ENCODE data around the gene TGFBR3. TPM values are rescaled to one million over a fixed set of nuclear protein-coding genes. Genes with fewer than 3 reads are reported as not detected.

The TGFBR3 gene
- total and polyA plus RNA-seq, 4 experiments from 2014 or later: 34.5 to 47.3 (median 42.3) TPM

GRCh38 chr1:91770667-91771268 lies 115.2 kb downstream of the TGFBR3 start:
- no peak overlapping the region for H3K27ac ChIP-seq (ENCODE audit: low read depth, low read length)

DNA sequence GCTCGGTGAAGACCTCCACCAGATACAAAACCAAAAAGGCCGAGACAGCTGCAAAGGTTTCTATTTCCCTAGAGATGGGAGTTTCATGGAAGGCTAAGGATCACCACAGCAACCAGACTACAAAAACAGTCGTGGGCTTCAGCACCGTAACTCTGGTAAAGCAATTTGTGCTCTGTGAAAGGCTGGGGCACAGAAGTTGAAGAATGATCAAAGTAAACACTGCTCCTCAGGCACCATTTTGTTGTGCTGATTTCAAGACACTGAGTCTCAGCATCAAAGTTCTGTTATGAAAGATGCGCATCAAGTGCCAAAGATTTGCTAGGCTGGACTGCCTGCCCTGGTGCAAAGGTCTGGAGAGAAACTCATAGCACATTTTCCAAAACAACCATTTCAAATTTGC lies 116.2 kb downstream of the TGFBR3 start:
- Mint-ChIP-seq H3K4me3 (no peak overlapping the region), H3K27ac (peak overlapping the region in 2 of 7 donors; percentile 1 to 17), H3K4me1 (peaks cover 10 to 20% (median 14%) of the 10 kb centered on the region in 4 donors), H3K9me3 (no peaks in the 10 kb centered on the region), H3K27me3 (no peaks in the 10 kb centered on the region), H3K36me3 (peaks cover 26 to 36% of the 10 kb centered on the region in 2 donors)
- no peak for DNase-seq
- no peaks in the 10 kb centered on the region for H3K36me3 ChIP-seq (ENCODE audit: insufficient read depth, low read length)
- ChIA-PET CTCF (ENCODE audit: partially characterized antibody) (no interaction called here), POLR2A (ENCODE audit: partially characterized antibody) (no interaction called here)
- no peak overlapping the region for H3K4me3 ChIP-seq (ENCODE audit: low read length in 2 of 2)
- intact Hi-C loops (cut with micrococcal nuclease): no loop called here
- no peaks in the 10 kb centered on the region for H3K4me1 ChIP-seq (ENCODE audit: insufficient read depth, low read length)
- no peak overlapping the region for H3K27ac ChIP-seq (ENCODE audit: low read depth, low read length)
- no peaks in the 10 kb centered on the region for H3K9me3 ChIP-seq (ENCODE audit: control insufficient read depth in 1 of 2, low read length in 2 of 2)
- no peaks in the 10 kb centered on the region for H3K27me3 ChIP-seq (ENCODE audit: insufficient read depth, low read length)

More at GRCh38 chr1:91770667-91771268, 115.2 kb downstream of the TGFBR3 start:
- Mint-ChIP-seq H3K9me3 (peaks cover 0 to 3% (median 0%) of the 10 kb centered on the region in 8 donors), H3K4me3 (no peak overlapping the region), H3K27me3 (no peaks in the 10 kb centered on the region), H3K27ac (no peak overlapping the region), H3K36me3 (peaks cover 24 to 33% of the 10 kb centered on the region in 2 donors), H3K4me1 (peaks cover 11 to 28% (median 18%) of the 10 kb centered on the region in 4 donors)
- POLR2A ChIA-PET (ENCODE audit: partially characterized antibody): no interaction called here
- Histone ChIP-seq H3K4me1 (ENCODE audit: insufficient read depth, low read length) (no peaks in the 10 kb centered on the region), H3K36me3 (ENCODE audit: insufficient read depth, low read length) (no peaks in the 10 kb centered on the region), H3K27me3 (ENCODE audit: insufficient read depth, low read length) (no peaks in the 10 kb centered on the region), H3K9me3 (ENCODE audit: control insufficient read depth in 1 of 2, low read length in 2 of 2) (no peaks in the 10 kb centered on the region), H3K4me3 (ENCODE audit: low read length in 2 of 2) (no peak overlapping the region)
- no peak for DNase-seq
- intact Hi-C loops (cut with micrococcal nuclease): no loop called here
- CTCF ChIA-PET (ENCODE audit: partially characterized antibody): interaction anchor here (0.7 to 2.0 kb wide), 3 partner anchors 10 to 253 kb away, joined by 3 to 4 read pairs (median 4); no protein-coding TSS in a partner anchor

- Histone ChIP-seq H3K4me3 (ENCODE audit: low read length in 2 of 2) (no peak overlapping the region), H3K4me1 (ENCODE audit: insufficient read depth, low read length) (no peaks in the 10 kb centered on the region), H3K27ac (ENCODE audit: low read depth, low read length) (no peak overlapping the region), H3K27me3 (ENCODE audit: insufficient read depth, low read length) (no peaks in the 10 kb centered on the region), H3K9me3 (ENCODE audit: control insufficient read depth in 1 of 2, low read length in 2 of 2) (no peaks in the 10 kb centered on the region), H3K36me3 (ENCODE audit: insufficient read depth, low read length) (no peaks in the 10 kb centered on the region)
- Mint-ChIP-seq H3K4me3 (no peak overlapping the region), H3K4me1 (peaks cover 10 to 20% (median 14%) of the 10 kb centered on the region in 4 donors), H3K9me3 (no peaks in the 10 kb centered on the region), H3K27me3 (no peaks in the 10 kb centered on the region), H3K36me3 (peaks cover 30 to 40% of the 10 kb centered on the region in 2 donors), H3K27ac (peak overlapping the region in 3 of 7 donors; percentile 1 to 24 (median 17))
- no peak for DNase-seq
- ChIA-PET CTCF (ENCODE audit: partially characterized antibody) (no interaction called here), POLR2A (ENCODE audit: partially characterized antibody) (no interaction called here)
- intact Hi-C loops (cut with micrococcal nuclease): no loop called here
Observed at GRCh38 chr1:91768786-91769725, 116.9 kb downstream of the TGFBR3 start.

DNA sequence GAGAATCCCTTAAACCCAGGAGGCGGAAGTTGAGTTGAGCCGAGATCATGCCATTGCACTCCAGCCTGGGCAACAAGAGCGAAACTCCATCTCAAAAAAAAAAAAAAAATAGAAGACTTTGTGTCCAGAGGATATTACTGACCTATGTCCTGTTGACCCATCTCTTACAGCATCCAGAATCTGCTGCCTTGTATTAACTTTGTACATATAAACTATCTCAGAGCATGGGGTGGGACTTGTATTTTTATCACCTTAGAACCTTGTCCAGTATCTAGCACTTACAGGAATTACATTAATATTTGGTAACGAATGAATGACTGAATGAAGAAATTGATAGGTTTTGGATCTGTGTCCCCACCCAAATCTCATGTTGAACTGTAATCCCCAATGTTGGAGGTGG lies 117.8 kb downstream of the TGFBR3 start:
- Histone ChIP-seq H3K9me3 (ENCODE audit: control insufficient read depth in 1 of 2, low read length in 2 of 2) (no peaks in the 10 kb centered on the region), H3K4me3 (ENCODE audit: low read length in 2 of 2) (no peak overlapping the region), H3K27ac (ENCODE audit: low read depth, low read length) (no peak overlapping the region), H3K4me1 (ENCODE audit: insufficient read depth, low read length) (no peaks in the 10 kb centered on the region), H3K36me3 (ENCODE audit: insufficient read depth, low read length) (no peaks in the 10 kb centered on the region), H3K27me3 (ENCODE audit: insufficient read depth, low read length) (no peaks in the 10 kb centered on the region)
- Mint-ChIP-seq H3K27me3 (no peaks in the 10 kb centered on the region), H3K36me3 (peaks cover 32 to 38% of the 10 kb centered on the region in 2 donors), H3K9me3 (no peaks in the 10 kb centered on the region), H3K27ac (no peak overlapping the region), H3K4me3 (no peak overlapping the region), H3K4me1 (peaks cover 6 to 12% (median 9%) of the 10 kb centered on the region in 4 donors)
- ChIA-PET POLR2A (ENCODE audit: partially characterized antibody) (no interaction called here), CTCF (ENCODE audit: partially characterized antibody) (interaction anchor here (0.6 kb wide), 1 partner anchor 1361 kb away, joined by 4 read pairs; no protein-coding TSS in a partner anchor)
- no peak for DNase-seq
- intact Hi-C loops (cut with micrococcal nuclease): no loop called here

GRCh38 chr1:91766883-91767282 lies 119.1 kb downstream of the TGFBR3 start:
- H3K27ac Mint-ChIP-seq: peak overlapping the region in 1 of 7 donors; percentile 18
- intact Hi-C loops (cut with micrococcal nuclease): no loop called here
- CTCF ChIA-PET (ENCODE audit: partially characterized antibody): no interaction called here

DNA sequence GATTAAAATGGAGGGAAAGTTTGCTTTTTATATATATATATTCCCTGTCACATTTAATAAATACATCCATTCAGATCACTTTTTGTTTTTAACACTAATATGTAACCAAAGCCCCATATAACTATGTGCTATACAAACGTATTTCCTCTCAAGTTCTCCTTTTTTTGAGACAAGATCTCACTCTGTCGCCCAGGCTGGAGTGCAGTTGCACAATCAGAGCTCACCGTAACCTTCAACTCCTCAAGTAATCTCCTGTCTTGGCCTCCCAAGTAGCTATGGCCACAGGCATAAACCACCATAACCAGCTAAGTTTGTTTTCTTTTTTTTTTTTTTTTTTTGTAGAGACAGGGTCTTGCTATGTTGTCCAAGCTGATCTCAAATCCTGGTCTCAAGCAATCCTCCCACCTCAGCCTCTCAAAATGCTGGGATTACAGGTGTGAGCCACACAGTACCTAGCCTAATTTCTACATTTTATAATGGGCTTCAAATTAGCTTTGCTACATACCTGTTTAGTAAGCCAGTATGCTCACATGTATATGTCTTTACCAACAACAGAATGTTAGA lies 120.0 kb downstream of the TGFBR3 start:
- POLR2A ChIA-PET (ENCODE audit: partially characterized antibody): no interaction called here
- no peaks in the 10 kb centered on the region for H3K27me3 ChIP-seq (ENCODE audit: insufficient read depth, low read length)
- intact Hi-C loops (cut with micrococcal nuclease): no loop called here
- H3K4me3 ChIP-seq (ENCODE audit: low read length in 2 of 2): no peak overlapping the region
- no peaks in the 10 kb centered on the region for H3K4me1 ChIP-seq (ENCODE audit: insufficient read depth, low read length)
- Mint-ChIP-seq H3K36me3 (peaks cover 36 to 38% of the 10 kb centered on the region in 2 donors), H3K4me3 (no peak overlapping the region), H3K27me3 (no peaks in the 10 kb centered on the region), H3K9me3 (no peaks in the 10 kb centered on the region), H3K4me1 (peaks cover 6 to 19% (median 12%) of the 10 kb centered on the region in 4 donors), H3K27ac (no peak overlapping the region)
- no peaks in the 10 kb centered on the region for H3K36me3 ChIP-seq (ENCODE audit: insufficient read depth, low read length)
- DNase-seq: no peak
- CTCF ChIA-PET (ENCODE audit: partially characterized antibody): interaction anchor here (0.5 to 0.9 kb wide), 2 partner anchors 12 to 16 kb away, joined by 3 read pairs; no protein-coding TSS in a partner anchor
- H3K9me3 ChIP-seq (ENCODE audit: control insufficient read depth in 1 of 2, low read length in 2 of 2): no peaks in the 10 kb centered on the region
- no peak overlapping the region for H3K27ac ChIP-seq (ENCODE audit: low read depth, low read length)

More at GRCh38 chr1:91766883-91767282, 119.1 kb downstream of the TGFBR3 start:
- Histone ChIP-seq H3K27ac (ENCODE audit: low read depth, low read length) (no peak overlapping the region), H3K9me3 (ENCODE audit: control insufficient read depth in 1 of 2, low read length in 2 of 2) (no peaks in the 10 kb centered on the region), H3K27me3 (ENCODE audit: insufficient read depth, low read length) (no peaks in the 10 kb centered on the region), H3K4me3 (ENCODE audit: low read length in 2 of 2) (no peak overlapping the region), H3K36me3 (ENCODE audit: insufficient read depth, low read length) (no peaks in the 10 kb centered on the region), H3K4me1 (ENCODE audit: insufficient read depth, low read length) (no peaks in the 10 kb centered on the region)
- POLR2A ChIA-PET (ENCODE audit: partially characterized antibody): no interaction called here
- peaks cover 6 to 18% (median 10%) of the 10 kb centered on the region in 4 donors for H3K4me1 Mint-ChIP-seq
- no peak for DNase-seq
- H3K4me3 Mint-ChIP-seq: no peak overlapping the region
- H3K9me3 Mint-ChIP-seq: no peaks in the 10 kb centered on the region
- peaks cover 36 to 38% of the 10 kb centered on the region in 2 donors for H3K36me3 Mint-ChIP-seq
- H3K27me3 Mint-ChIP-seq: no peaks in the 10 kb centered on the region

DNA sequence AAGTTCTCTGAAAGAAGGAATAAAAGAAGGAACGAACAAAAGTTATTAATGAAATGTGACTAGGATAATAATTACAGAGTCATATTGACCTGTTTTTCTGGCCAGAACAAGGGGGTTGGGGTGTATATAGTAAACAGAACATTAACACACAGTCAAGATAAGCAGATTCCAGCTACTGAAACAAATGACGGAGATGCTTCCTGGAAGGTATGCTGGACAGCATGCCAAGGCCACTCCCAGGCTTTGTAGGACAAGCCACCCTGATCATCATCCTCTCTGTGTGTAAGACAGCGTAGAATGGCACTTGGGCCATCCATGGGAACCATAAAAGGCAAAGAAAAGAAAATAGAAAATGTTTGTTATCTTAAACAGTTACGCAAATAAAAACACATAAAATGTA lies 120.7 kb downstream of the TGFBR3 start:
- no peak overlapping the region for H3K4me3 Mint-ChIP-seq
- CTCF ChIA-PET (ENCODE audit: partially characterized antibody): no interaction called here
- H3K4me1 Mint-ChIP-seq: peaks cover 8 to 25% (median 14%) of the 10 kb centered on the region in 4 donors
- DNase-seq: no peak
- no peaks in the 10 kb centered on the region for H3K9me3 ChIP-seq (ENCODE audit: control insufficient read depth in 1 of 2, low read length in 2 of 2)
- H3K36me3 ChIP-seq (ENCODE audit: insufficient read depth, low read length): no peaks in the 10 kb centered on the region
- no peaks in the 10 kb centered on the region for H3K27me3 ChIP-seq (ENCODE audit: insufficient read depth, low read length)
- H3K9me3 Mint-ChIP-seq: no peaks in the 10 kb centered on the region
- intact Hi-C loops (cut with micrococcal nuclease): no loop called here
- H3K27ac Mint-ChIP-seq: peak overlapping the region in 3 of 7 donors; percentile 12 to 53 (median 43)
- H3K36me3 Mint-ChIP-seq: peaks cover 35 to 38% of the 10 kb centered on the region in 2 donors
- H3K4me1 ChIP-seq (ENCODE audit: insufficient read depth, low read length): no peaks in the 10 kb centered on the region
- no peak overlapping the region for H3K27ac ChIP-seq (ENCODE audit: low read depth, low read length)
- H3K27me3 Mint-ChIP-seq: no peaks in the 10 kb centered on the region
- POLR2A ChIA-PET (ENCODE audit: partially characterized antibody): no interaction called here
- H3K4me3 ChIP-seq (ENCODE audit: low read length in 2 of 2): no peak overlapping the region
